Measurements from ENCODE around the gene LAGE3. TPM values are rescaled to one million over a fixed set of nuclear protein-coding genes. Genes with fewer than 3 reads are reported as not detected.

LAGE3 gene
- total and polyA plus RNA-seq, 2 of the 8 experiments (the other 6 are each of a cell fraction or from before 2014, with no cell fraction given): 44.5 to 102 TPM

DNA sequence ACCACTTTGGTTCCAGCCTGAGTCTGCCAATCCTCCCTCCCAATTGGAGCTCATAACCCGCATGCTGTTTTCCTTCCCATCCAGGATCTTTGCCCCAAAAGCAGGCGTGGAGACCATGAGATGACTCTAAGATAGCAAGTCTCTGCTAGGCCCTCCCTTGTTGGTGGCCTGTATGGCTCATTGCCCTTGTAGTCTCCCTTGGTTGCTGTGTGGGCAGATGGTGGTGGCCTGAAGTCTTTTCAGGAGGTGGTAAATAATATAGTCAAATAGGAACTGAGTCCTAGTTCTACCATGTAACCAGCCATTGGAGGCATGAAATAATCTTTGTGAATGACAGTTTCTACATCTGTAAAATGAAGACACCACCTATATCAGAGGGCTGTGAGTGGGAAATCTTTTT, 49.4 kb downstream of the LAGE3 start (continued):
- TF ChIP-seq, protein P1, sequence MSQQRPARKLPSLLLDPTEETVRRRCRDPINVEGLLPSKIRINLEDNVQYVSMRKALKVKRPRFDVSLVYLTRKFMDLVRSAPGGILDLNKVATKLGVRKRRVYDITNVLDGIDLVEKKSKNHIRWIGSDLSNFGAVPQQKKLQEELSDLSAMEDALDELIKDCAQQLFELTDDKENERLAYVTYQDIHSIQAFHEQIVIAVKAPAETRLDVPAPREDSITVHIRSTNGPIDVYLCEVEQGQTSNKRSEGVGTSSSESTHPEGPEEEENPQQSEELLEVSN (IDR thresholded peaks at IDR 0.05): no peak
- TF ChIP-seq EP300 (IDR thresholded peaks at IDR 0.05; ENCODE audit: borderline replicate concordance in 1 of 2, low read depth in 2 of 2, low read length in 2 of 2): no peak
